Uterus (tissue), 4 donors: ENCODE measurements around the gene CWF19L1. TPM values are rescaled to one million over a fixed set of nuclear protein-coding genes. Genes with fewer than 3 reads are reported as not detected.
A peak's percentile ranks its signal among the peaks of the same experiment; 100 is the strongest.

Experiments
- DNase-seq, 2 donors: peaks; one replicate each; pipeline ENCODE4 v3.0.0-alpha.2; 2019 to 2020
- H3K27ac ChIP-seq, 2 donors: fragments of 200-600 bp; sonication (generic); 1 replicate in 1 of 2; 2 replicates in 1 of 2; pipeline ENCODE4 v1.5.1; 2016 to 2018
- H3K27me3 ChIP-seq, 2 donors: fragments of 200-600 bp; sonication (generic); one replicate each; pipeline ENCODE4 v1.5.1; 2018 to 2019; ENCODE audit warnings: control low read depth in 1 of 2
- H3K36me3 ChIP-seq, 2 donors: fragments of 200-600 bp; sonication (generic); one replicate each; pipeline ENCODE4 v1.5.1; 2019; ENCODE audit warnings: control low read depth in 1 of 2
- H3K4me1 ChIP-seq, 2 donors: fragments of 200-600 bp; sonication (generic); one replicate each; pipeline ENCODE4 v1.5.1; 2018 to 2019; ENCODE audit warnings: control low read depth in 1 of 2
- H3K4me3 ChIP-seq, 2 donors: fragments of 200-600 bp; sonication (generic); 1 replicate in 1 of 2; 2 replicates in 1 of 2; pipeline ENCODE4 v1.5.1; 2018 to 2019; ENCODE audit warnings: mild to moderate bottlenecking in 1 of 2
- H3K9me3 ChIP-seq, 2 donors: fragments of 200-600 bp; sonication (generic); one replicate each; pipeline ENCODE4 v1.5.1; 2019; ENCODE audit warnings: control low read depth in 1 of 2
- POLR2A ChIP-seq, 2 donors: fragments of 450-650 bp; IDR thresholded peaks; one replicate each; pipeline ENCODE4 v1.6.1; 2016; ENCODE audit warnings: antibody characterized with exemption in 2 of 2, mild to moderate bottlenecking in 1 of 2, moderate library complexity in 1 of 2
- intact Hi-C: fragments of 100-400 bp; cut with DNase I; formaldehyde crosslinking; loops from one replicate; pipeline ENCODE4 v1.15.1; 2023; ENCODE audit warnings: low total_unique reads
- total RNA-seq, 4 donors: library from RNA; depleted of rRNA in 3 of 4; stranded (reverse); fragments of >200 nt in 3 of 4; gene quantifications; one replicate each; pipeline versions ENCODE4 v1.1.0 to v1.2.4, GENCODE V29; 2014 to 2023
- TF ChIP-seq, protein P1 (sequence below), 4 experiments: fragments of 200-600 bp in 2 of 4; fragments of 450-650 bp in 2 of 4; sonication (generic) in 2 of 4; IDR thresholded peaks; one replicate each; pipeline ENCODE4 v1.5.1; 2016 to 2019; ENCODE audit warnings: antibody characterized with exemption in 4 of 4, mild to moderate bottlenecking in 2 of 4, moderate library complexity in 1 of 4
- donor health status: DM: yes; HTN: yes; CAD: no.

Gene CWF19L1
- total RNA-seq, 4 donors from 2014 or later: 4.1 to 42.4 (median 29.3) TPM

GRCh38 chr10:100204370-100204769, 63.1 kb downstream of the CWF19L1 start:
- Histone ChIP-seq H3K4me3 (no peak overlapping the region), H3K27me3 (no peaks in the 10 kb centered on the region), H3K36me3 (no peaks in the 10 kb centered on the region), H3K27ac (no peak overlapping the region), H3K9me3 (no peaks in the 10 kb centered on the region), H3K4me1 (no peaks in the 10 kb centered on the region)
- no peak for DNase-seq
- no peak for TF ChIP-seq POLR2A (IDR thresholded peaks at IDR 0.05)
- TF ChIP-seq, protein P1, sequence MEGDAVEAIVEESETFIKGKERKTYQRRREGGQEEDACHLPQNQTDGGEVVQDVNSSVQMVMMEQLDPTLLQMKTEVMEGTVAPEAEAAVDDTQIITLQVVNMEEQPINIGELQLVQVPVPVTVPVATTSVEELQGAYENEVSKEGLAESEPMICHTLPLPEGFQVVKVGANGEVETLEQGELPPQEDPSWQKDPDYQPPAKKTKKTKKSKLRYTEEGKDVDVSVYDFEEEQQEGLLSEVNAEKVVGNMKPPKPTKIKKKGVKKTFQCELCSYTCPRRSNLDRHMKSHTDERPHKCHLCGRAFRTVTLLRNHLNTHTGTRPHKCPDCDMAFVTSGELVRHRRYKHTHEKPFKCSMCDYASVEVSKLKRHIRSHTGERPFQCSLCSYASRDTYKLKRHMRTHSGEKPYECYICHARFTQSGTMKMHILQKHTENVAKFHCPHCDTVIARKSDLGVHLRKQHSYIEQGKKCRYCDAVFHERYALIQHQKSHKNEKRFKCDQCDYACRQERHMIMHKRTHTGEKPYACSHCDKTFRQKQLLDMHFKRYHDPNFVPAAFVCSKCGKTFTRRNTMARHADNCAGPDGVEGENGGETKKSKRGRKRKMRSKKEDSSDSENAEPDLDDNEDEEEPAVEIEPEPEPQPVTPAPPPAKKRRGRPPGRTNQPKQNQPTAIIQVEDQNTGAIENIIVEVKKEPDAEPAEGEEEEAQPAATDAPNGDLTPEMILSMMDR (IDR thresholded peaks at IDR 0.05): no peak
- intact Hi-C loops: no loop called here

DNA sequence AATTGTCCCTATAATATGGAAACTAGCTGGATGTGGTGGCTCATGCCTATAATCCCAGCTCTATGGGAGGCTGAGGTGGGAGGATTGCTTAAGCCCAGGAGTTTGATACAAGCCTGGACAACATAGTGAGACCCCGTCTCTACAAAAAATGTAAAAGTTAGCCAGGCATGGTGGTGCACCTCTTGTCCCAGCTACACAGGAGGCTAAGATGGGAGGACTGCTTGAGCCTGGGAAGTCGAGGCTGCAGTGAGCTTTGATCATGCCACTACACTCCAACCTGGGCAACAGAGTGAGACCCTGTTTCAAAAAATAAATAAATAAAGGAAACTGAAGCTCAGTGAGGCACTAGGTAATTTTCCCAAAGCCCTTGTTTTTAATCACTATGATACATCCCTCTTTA, 65.9 kb downstream of the CWF19L1 start:
- TF ChIP-seq, protein P1 (IDR thresholded peaks at IDR 0.05): no peak
- no peak for TF ChIP-seq POLR2A (IDR thresholded peaks at IDR 0.05)
- H3K9me3 ChIP-seq: no peaks in the 10 kb centered on the region
- no peaks in the 10 kb centered on the region for H3K27me3 ChIP-seq
- H3K4me1 ChIP-seq: no peaks in the 10 kb centered on the region
- no peak overlapping the region for H3K4me3 ChIP-seq
- intact Hi-C loops: no loop called here
- DNase-seq: no peak
- no peak overlapping the region for H3K27ac ChIP-seq
- H3K36me3 ChIP-seq: no peaks in the 10 kb centered on the region

GRCh38 chr10:100194711-100195110, 72.7 kb downstream of the CWF19L1 start:
- Histone ChIP-seq H3K9me3 (no peaks in the 10 kb centered on the region), H3K4me3 (no peak overlapping the region), H3K4me1 (no peaks in the 10 kb centered on the region), H3K27ac (no peak overlapping the region), H3K27me3 (no peaks in the 10 kb centered on the region), H3K36me3 (no peaks in the 10 kb centered on the region)
- no peak for DNase-seq
- no peak for TF ChIP-seq POLR2A (IDR thresholded peaks at IDR 0.05)
- TF ChIP-seq, protein P1 (IDR thresholded peaks at IDR 0.05): no peak
- intact Hi-C loops: no loop called here

- Histone ChIP-seq H3K9me3 (no peaks in the 10 kb centered on the region), H3K4me1 (peaks cover under 1 to 2% of the 10 kb centered on the region in 2 donors), H3K27me3 (no peaks in the 10 kb centered on the region), H3K4me3 (no peak overlapping the region), H3K36me3 (no peaks in the 10 kb centered on the region), H3K27ac (no peak overlapping the region)
- intact Hi-C loops: no loop called here
- DNase-seq: no peak
- TF ChIP-seq POLR2A (IDR thresholded peaks at IDR 0.05): no peak
- TF ChIP-seq, protein P1 (IDR thresholded peaks at IDR 0.05): no peak
Observed at GRCh38 chr10:100192350-100192749, 75.1 kb downstream of the CWF19L1 start.

DNA sequence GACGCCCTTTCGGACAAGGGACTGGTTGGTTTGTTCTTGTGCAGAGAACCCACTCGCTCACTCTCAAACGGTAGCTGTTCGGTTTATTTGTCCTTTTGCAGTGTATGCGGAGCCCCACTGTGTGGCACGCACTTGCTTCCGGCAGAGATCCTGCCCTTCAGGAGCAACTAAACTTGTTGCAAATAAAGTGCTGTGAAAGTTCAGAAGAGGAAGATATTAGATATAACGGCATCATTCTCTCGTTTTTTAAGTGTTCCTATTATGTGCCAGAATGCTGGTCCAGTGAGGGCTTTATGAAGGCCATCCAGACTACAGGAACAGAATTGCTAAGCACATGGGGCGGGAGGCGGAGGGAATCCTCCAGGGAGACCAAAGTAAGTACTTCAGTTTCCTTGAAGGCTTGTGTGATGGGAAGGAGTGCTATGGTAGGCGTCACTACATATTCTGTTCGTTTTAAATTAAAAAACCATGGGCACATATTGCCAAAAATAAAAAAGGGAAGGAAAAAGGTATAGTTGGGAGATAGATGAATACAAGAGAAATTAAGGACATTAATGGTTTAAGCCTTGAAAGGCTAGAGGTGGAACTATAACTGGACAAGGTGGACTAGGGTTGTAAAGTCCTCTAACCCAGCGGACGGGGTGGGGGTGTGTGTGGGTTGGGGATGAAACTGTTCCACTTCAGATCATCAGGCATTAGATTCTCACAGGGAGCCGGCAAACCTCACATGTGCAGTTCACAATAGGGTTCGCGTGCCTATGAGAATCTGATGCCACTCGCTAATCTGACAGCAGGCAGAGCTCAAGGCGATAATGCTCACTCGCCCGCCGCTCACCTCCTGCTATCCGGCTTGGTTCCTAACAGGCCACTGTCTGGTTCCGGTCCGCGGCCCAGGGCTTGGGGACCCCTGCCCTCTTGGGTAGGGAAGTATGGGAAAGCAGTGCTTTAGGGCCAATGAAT, 80.9 kb downstream of the CWF19L1 start:
- H3K4me3 ChIP-seq: peak overlapping the region; percentile 82 to 99
- intact Hi-C loops: no loop called here
- H3K36me3 ChIP-seq: no peaks in the 10 kb centered on the region
- peak overlapping the region; percentile 87 to 90 for H3K27ac ChIP-seq
- no peak for TF ChIP-seq POLR2A (IDR thresholded peaks at IDR 0.05)
- TF ChIP-seq, protein P1 (IDR thresholded peaks at IDR 0.05): no peak
- H3K9me3 ChIP-seq: no peaks in the 10 kb centered on the region
- no peaks in the 10 kb centered on the region for H3K27me3 ChIP-seq
- DNase-seq: peak in 1 of 2 donors; percentile 31
- H3K4me1 ChIP-seq: peaks cover 5 to 10% of the 10 kb centered on the region in 2 donors
